Esophagus squamous epithelium (tissue), 4 donors: ENCODE measurements around the gene YKT6.

Experiments used
- POLR2A ChIP-seq, 4 donors: fragments of 450-650 bp; IDR thresholded peaks; one replicate each; pipeline ENCODE4 v1.6.1; 2017; ENCODE audit warnings: antibody characterized with exemption in 4 of 4, mild to moderate bottlenecking in 4 of 4, moderate library complexity in 3 of 4
- TF ChIP-seq, protein P1 (sequence below), 6 experiments: fragments of 450-650 bp in 4 of 6; fragments of 200-600 bp in 2 of 6; sonication (generic) in 2 of 6; IDR thresholded peaks; one replicate each; pipeline ENCODE4 v1.5.1; 2016 to 2019; ENCODE audit warnings: antibody characterized with exemption in 6 of 6, mild to moderate bottlenecking in 4 of 6, moderate library complexity in 4 of 6

DNA sequence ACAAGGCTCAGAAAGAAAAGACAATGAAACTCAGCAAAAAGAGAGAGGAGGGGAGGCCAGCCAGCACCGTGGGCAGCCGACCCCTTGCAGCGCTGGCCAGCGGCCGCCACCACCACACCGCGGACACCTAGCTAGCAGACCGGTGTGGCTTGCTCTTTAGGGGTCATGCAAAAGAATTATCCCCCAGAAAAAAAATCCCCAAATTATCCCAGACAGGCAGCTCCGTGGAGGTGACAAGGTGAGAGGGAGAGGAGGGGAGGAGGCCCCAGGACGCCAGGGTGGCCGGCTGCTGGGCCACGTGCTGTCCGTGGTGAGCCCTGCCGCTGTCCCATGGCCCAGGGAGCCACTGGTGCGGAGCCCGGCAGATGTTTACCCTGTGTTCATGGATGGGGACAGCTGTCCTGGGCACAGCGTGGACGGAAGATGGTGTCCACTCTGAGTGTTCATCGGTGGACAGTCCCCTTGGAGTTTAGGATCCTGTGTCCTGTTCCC, 16.5 kb downstream of the YKT6 start:
- TF ChIP-seq, protein P1, sequence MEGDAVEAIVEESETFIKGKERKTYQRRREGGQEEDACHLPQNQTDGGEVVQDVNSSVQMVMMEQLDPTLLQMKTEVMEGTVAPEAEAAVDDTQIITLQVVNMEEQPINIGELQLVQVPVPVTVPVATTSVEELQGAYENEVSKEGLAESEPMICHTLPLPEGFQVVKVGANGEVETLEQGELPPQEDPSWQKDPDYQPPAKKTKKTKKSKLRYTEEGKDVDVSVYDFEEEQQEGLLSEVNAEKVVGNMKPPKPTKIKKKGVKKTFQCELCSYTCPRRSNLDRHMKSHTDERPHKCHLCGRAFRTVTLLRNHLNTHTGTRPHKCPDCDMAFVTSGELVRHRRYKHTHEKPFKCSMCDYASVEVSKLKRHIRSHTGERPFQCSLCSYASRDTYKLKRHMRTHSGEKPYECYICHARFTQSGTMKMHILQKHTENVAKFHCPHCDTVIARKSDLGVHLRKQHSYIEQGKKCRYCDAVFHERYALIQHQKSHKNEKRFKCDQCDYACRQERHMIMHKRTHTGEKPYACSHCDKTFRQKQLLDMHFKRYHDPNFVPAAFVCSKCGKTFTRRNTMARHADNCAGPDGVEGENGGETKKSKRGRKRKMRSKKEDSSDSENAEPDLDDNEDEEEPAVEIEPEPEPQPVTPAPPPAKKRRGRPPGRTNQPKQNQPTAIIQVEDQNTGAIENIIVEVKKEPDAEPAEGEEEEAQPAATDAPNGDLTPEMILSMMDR (IDR thresholded peaks at IDR 0.05): no peak
- TF ChIP-seq POLR2A (IDR thresholded peaks at IDR 0.05): no peak
